Measurements from ENCODE around the gene CRYBB3. TPM values are rescaled to one million over a fixed set of nuclear protein-coding genes. Genes with fewer than 3 reads are reported as not detected.
"Not testable (repeated sequence)": the region's sequence is repeated elsewhere in the genome, so short reads cannot be mapped to it uniquely, and the experiment has no call there.

Gene CRYBB3
- total RNA-seq, 1 experiment from 2014 or later = not detected

- TF ChIP-seq EZH2 (IDR thresholded peaks at IDR 0.05; ENCODE audit: borderline replicate concordance, low read depth, low read length, poor library complexity, severe bottlenecking) (no peak), CTCF (conservative IDR thresholded peaks at IDR 0.05; ENCODE audit: low read depth, low read length) (no peak)
- POLR2A ChIA-PET (ENCODE audit: low non-redundant PET) = no interaction called here
- Histone ChIP-seq H3K27ac (ENCODE audit: low read depth, low read length, poor library complexity, severe bottlenecking) (no peak overlapping the region), H3K36me3 (ENCODE audit: insufficient read depth, low read length, poor library complexity, severe bottlenecking) (no peaks in the 10 kb centered on the region), H3K27me3 (replicated peaks; ENCODE audit: insufficient read depth, low read depth, low read length, poor library complexity) (no peaks in the 10 kb centered on the region), H3K4me1 (ENCODE audit: insufficient read depth, low read length, poor library complexity, severe bottlenecking) (no peaks in the 10 kb centered on the region), H3K4me3 (ENCODE audit: low read depth, low read length, poor library complexity, severe bottlenecking) (no peak overlapping the region), H3K9me3 (ENCODE audit: low read depth, low read length, poor library complexity, severe bottlenecking) (no peaks in the 10 kb centered on the region)
- intact Hi-C loops (cut with micrococcal nuclease; ENCODE audit: unreplicated experiment) = no loop called here
- CTCF ChIA-PET = no interaction called here
- no TSS peak for BruUV-seq (replicated peaks)
- DNase-seq (ENCODE audit: low spot score) = no peak
These were observed 21.8 kb upstream of the CRYBB3 start for GRCh38 chr22:25177895-25178294.

GRCh38 chr22:25178348-25178747 is 21.3 kb upstream of the CRYBB3 start:
- H3K27ac ChIP-seq (ENCODE audit: low read depth, low read length, poor library complexity, severe bottlenecking); intact Hi-C loops (cut with micrococcal nuclease; ENCODE audit: unreplicated experiment); BruUV-seq (replicated peaks); POLR2A ChIA-PET (ENCODE audit: low non-redundant PET); H3K36me3 ChIP-seq (ENCODE audit: insufficient read depth, low read length, poor library complexity, severe bottlenecking); H3K27me3 ChIP-seq (replicated peaks; ENCODE audit: insufficient read depth, low read depth, low read length, poor library complexity); H3K9me3 ChIP-seq (ENCODE audit: low read depth, low read length, poor library complexity, severe bottlenecking); CTCF ChIA-PET; H3K4me3 ChIP-seq (ENCODE audit: low read depth, low read length, poor library complexity, severe bottlenecking); DNase-seq (ENCODE audit: low spot score); H3K4me1 ChIP-seq (ENCODE audit: insufficient read depth, low read length, poor library complexity, severe bottlenecking): not testable (repeated sequence)

GRCh38 chr22:25178869-25179631 is 20.6 kb upstream of the CRYBB3 start:
- intact Hi-C loops (cut with micrococcal nuclease; ENCODE audit: unreplicated experiment); H3K27me3 ChIP-seq (replicated peaks; ENCODE audit: insufficient read depth, low read depth, low read length, poor library complexity); H3K4me3 ChIP-seq (ENCODE audit: low read depth, low read length, poor library complexity, severe bottlenecking); H3K36me3 ChIP-seq (ENCODE audit: insufficient read depth, low read length, poor library complexity, severe bottlenecking); CTCF ChIA-PET; BruUV-seq (replicated peaks); H3K4me1 ChIP-seq (ENCODE audit: insufficient read depth, low read length, poor library complexity, severe bottlenecking); H3K9me3 ChIP-seq (ENCODE audit: low read depth, low read length, poor library complexity, severe bottlenecking); H3K27ac ChIP-seq (ENCODE audit: low read depth, low read length, poor library complexity, severe bottlenecking); DNase-seq (ENCODE audit: low spot score); POLR2A ChIA-PET (ENCODE audit: low non-redundant PET): not testable (repeated sequence)

GRCh38 chr22:25182131-25183110 is 17.2 kb upstream of the CRYBB3 start:
- TF ChIP-seq CTCF (conservative IDR thresholded peaks at IDR 0.05; ENCODE audit: low read depth, low read length) (no peak), EZH2 (IDR thresholded peaks at IDR 0.05; ENCODE audit: borderline replicate concordance, low read depth, low read length, poor library complexity, severe bottlenecking) (no peak)
- H3K27me3 ChIP-seq (replicated peaks; ENCODE audit: insufficient read depth, low read depth, low read length, poor library complexity) = no peaks in the 10 kb centered on the region
- H3K9me3 ChIP-seq (ENCODE audit: low read depth, low read length, poor library complexity, severe bottlenecking) = no peaks in the 10 kb centered on the region
- BruUV-seq (replicated peaks) = no TSS peak
- no peak for DNase-seq (ENCODE audit: low spot score)
- no peaks in the 10 kb centered on the region for H3K4me1 ChIP-seq (ENCODE audit: insufficient read depth, low read length, poor library complexity, severe bottlenecking)
- H3K4me3 ChIP-seq (ENCODE audit: low read depth, low read length, poor library complexity, severe bottlenecking) = no peak overlapping the region
- CTCF ChIA-PET = no interaction called here
- no peaks in the 10 kb centered on the region for H3K36me3 ChIP-seq (ENCODE audit: insufficient read depth, low read length, poor library complexity, severe bottlenecking)
- no peak overlapping the region for H3K27ac ChIP-seq (ENCODE audit: low read depth, low read length, poor library complexity, severe bottlenecking)
- POLR2A ChIA-PET (ENCODE audit: low non-redundant PET) = interaction anchor here (0.5 to 0.6 kb wide), 3 partner anchors 14 to 407 kb away, joined by 3 to 4 read pairs (median 3); no protein-coding TSS in a partner anchor
- intact Hi-C loops (cut with micrococcal nuclease; ENCODE audit: unreplicated experiment) = no loop called here
